Measurements from ENCODE around the gene NEK6. TPM values are rescaled to one million over a fixed set of nuclear protein-coding genes. Genes with fewer than 3 reads are reported as not detected.
"Not testable (repeated sequence)": the region's sequence is repeated elsewhere in the genome, so short reads cannot be mapped to it uniquely, and the experiment has no call there.

NEK6 gene
- total RNA-seq, 4 donors from 2014 or later: 25.3 to 53.1 (median 43.3) TPM

- H3K4me1 ChIP-seq: peaks cover 0 to 14% (median 2%) of the 10 kb centered on the region in 4 donors
- H3K27ac ChIP-seq: peak overlapping the region in 1 of 4 donors; percentile 9
- no peaks in the 10 kb centered on the region for H3K9me3 ChIP-seq
- 18 to 37% methylated on average over 24 of the region's 24 CpGs for WGBS, 2 donors
- TF ChIP-seq POLR2A (IDR thresholded peaks at IDR 0.05) (no peak), EP300 (IDR thresholded peaks at IDR 0.05) (no peak), CTCF (IDR thresholded peaks at IDR 0.05) (no peak)
- DNase-seq (ENCODE audit: low spot score in 2 of 2): no peak
- no peaks in the 10 kb centered on the region for H3K27me3 ChIP-seq
- H3K4me3 ChIP-seq: peak overlapping the region in 2 of 4 donors; percentile 14 to 46
- no peaks in the 10 kb centered on the region for H3K36me3 ChIP-seq
These were observed 15.2 kb upstream of the NEK6 start for GRCh38 chr9:124242331-124243194.

DNA sequence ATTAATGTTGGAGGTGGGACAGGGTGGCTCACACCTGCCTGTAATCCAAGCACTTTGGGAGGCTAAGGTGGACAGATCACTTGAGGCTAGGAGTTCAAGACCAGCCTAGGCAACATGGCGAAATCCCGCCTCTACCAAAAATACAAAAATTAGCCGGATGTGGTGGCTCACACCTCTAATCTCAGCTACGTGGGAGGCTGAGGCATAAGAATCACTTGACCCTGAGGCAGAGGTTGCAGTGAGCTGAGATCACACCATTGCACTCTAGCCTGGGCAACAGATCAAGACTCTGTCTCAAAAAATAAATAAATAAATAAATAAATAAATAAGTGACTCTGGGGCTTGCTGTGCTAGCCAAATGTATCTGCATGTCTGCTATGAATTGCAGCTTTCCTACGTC is 10.4 kb upstream of the NEK6 start:
- not testable (repeated sequence) for H3K36me3 ChIP-seq; H3K4me3 ChIP-seq; DNase-seq (ENCODE audit: low spot score in 2 of 2); H3K27ac ChIP-seq; H3K9me3 ChIP-seq; H3K27me3 ChIP-seq
- H3K4me1 ChIP-seq: peaks cover 0 to 14% (median under 1%) of the 10 kb centered on the region in 4 donors
- WGBS, 2 donors: 90 to 97% methylated on average over 5 of the region's 5 CpGs

- H3K27ac ChIP-seq: no peak overlapping the region
- WGBS, 2 donors: 60 to 81% methylated on average over 1 to 3 of the region's 3 CpGs
- DNase-seq (ENCODE audit: low spot score in 2 of 2): no peak
- H3K4me3 ChIP-seq: no peak overlapping the region
- H3K27me3 ChIP-seq: no peaks in the 10 kb centered on the region
- no peak for TF ChIP-seq EP300 (IDR thresholded peaks at IDR 0.05)
- no peak for TF ChIP-seq CTCF (IDR thresholded peaks at IDR 0.05)
- TF ChIP-seq POLR2A (IDR thresholded peaks at IDR 0.05): no peak
- H3K4me1 ChIP-seq: peaks cover 0 to 10% (median 0%) of the 10 kb centered on the region in 4 donors
- no peaks in the 10 kb centered on the region for H3K9me3 ChIP-seq
- no peaks in the 10 kb centered on the region for H3K36me3 ChIP-seq
These were observed 9.7 kb upstream of the NEK6 start for GRCh38 chr9:124248066-124248465.

- no peaks in the 10 kb centered on the region for H3K36me3 ChIP-seq
- no peak overlapping the region for H3K27ac ChIP-seq
- peaks cover 0 to 6% (median 0%) of the 10 kb centered on the region in 4 donors for H3K4me1 ChIP-seq
- no peaks in the 10 kb centered on the region for H3K27me3 ChIP-seq
- no peak for DNase-seq (ENCODE audit: low spot score in 2 of 2)
- no peak overlapping the region for H3K4me3 ChIP-seq
- 68 to 88% methylated on average over 4 of the region's 4 CpGs for WGBS, 2 donors
- TF ChIP-seq POLR2A (IDR thresholded peaks at IDR 0.05) (no peak), CTCF (IDR thresholded peaks at IDR 0.05) (no peak), EP300 (IDR thresholded peaks at IDR 0.05) (no peak)
- no peaks in the 10 kb centered on the region for H3K9me3 ChIP-seq
These were observed 8.8 kb upstream of the NEK6 start for GRCh38 chr9:124248960-124249359.

DNA sequence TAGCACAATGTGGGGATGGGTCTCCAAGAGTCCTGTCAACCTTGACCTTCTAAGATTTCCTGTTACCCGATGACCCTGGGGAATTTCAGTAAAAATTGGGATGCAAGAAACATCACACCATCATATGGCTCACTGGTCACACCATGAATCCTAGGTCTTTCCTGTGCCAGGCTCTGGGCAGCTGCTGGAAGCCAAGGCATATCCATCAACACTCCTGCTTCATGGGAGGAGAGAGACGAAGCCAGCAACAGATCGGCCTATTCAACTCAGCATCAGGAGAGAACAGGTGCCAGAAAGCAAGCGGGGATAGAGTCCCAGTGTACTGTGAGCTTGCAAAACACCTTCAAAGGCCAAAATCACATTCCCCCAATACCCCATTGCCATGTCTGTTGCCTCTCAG is 6.5 kb upstream of the NEK6 start:
- H3K4me3 ChIP-seq: no peak overlapping the region
- no peaks in the 10 kb centered on the region for H3K9me3 ChIP-seq
- H3K27ac ChIP-seq: no peak overlapping the region
- H3K27me3 ChIP-seq: no peaks in the 10 kb centered on the region
- no peak for TF ChIP-seq POLR2A (IDR thresholded peaks at IDR 0.05)
- TF ChIP-seq CTCF (IDR thresholded peaks at IDR 0.05): no peak
- TF ChIP-seq EP300 (IDR thresholded peaks at IDR 0.05): no peak
- peaks cover 0 to 6% (median 0%) of the 10 kb centered on the region in 4 donors for H3K4me1 ChIP-seq
- no peak for DNase-seq (ENCODE audit: low spot score in 2 of 2)
- H3K36me3 ChIP-seq: no peaks in the 10 kb centered on the region
- 72 to 75% methylated on average over 4 of the region's 4 CpGs for WGBS, 2 donors

All from tibial nerve (tissue), 4 donors.